ENCODE measurements around the gene PEX16. TPM values are rescaled to one million over a fixed set of nuclear protein-coding genes. Genes with fewer than 3 reads are reported as not detected.

Gene PEX16
- total RNA-seq, 1 donor from 2014 or later = 37.0 TPM

- no peak for ATAC-seq
- DNase-seq (ENCODE audit: low spot score) = no peak
Measured at GRCh38 chr11:45931739-45932138, 14.1 kb upstream of the PEX16 start.

- DNase-seq (ENCODE audit: low spot score) (no peak), ATAC-seq (no peak)
Measured at GRCh38 chr11:45930951-45931570, 13.4 kb upstream of the PEX16 start.

- no peak for ATAC-seq
- peak; percentile 44 for DNase-seq (ENCODE audit: low spot score)
Measured at GRCh38 chr11:45930031-45930794, 12.5 kb upstream of the PEX16 start.

GRCh38 chr11:45929486-45930030 lies 11.9 kb upstream of the PEX16 start:
- DNase-seq (ENCODE audit: low spot score) = no peak
- ATAC-seq = no peak

GRCh38 chr11:45928535-45929215 lies 11.0 kb upstream of the PEX16 start:
- DNase-seq (ENCODE audit: low spot score) (peak; percentile 43), ATAC-seq (no peak)

GRCh38 chr11:45927684-45928413 lies 10.2 kb upstream of the PEX16 start:
- ATAC-seq (no peak), DNase-seq (ENCODE audit: low spot score) (no peak)

GRCh38 chr11:45927332-45927683 lies 9.6 kb upstream of the PEX16 start:
- DNase-seq (ENCODE audit: low spot score) (no peak), ATAC-seq (no peak)

- ATAC-seq (no peak), DNase-seq (ENCODE audit: low spot score) (no peak)
Measured at GRCh38 chr11:45926536-45927331, 9.1 kb upstream of the PEX16 start.

- DNase-seq (ENCODE audit: low spot score) (no peak), ATAC-seq (no peak)
Measured at GRCh38 chr11:45926001-45926401, 8.3 kb upstream of the PEX16 start.

GRCh38 chr11:45925550-45925949 lies 7.9 kb upstream of the PEX16 start:
- no peak for DNase-seq (ENCODE audit: low spot score)
- ATAC-seq = no peak

GRCh38 chr11:45924927-45925326 lies 7.2 kb upstream of the PEX16 start:
- ATAC-seq (no peak), DNase-seq (ENCODE audit: low spot score) (no peak)

- DNase-seq (ENCODE audit: low spot score) (no peak), ATAC-seq (no peak)
Measured at GRCh38 chr11:45924036-45924915, 6.6 kb upstream of the PEX16 start.

GRCh38 chr11:45922425-45923082 lies 4.9 kb upstream of the PEX16 start, which contains the start of gene LARGE2:
Gene LARGE2, plus strand, starts transcription at chr11:45922656. Its CDS starts 227 bp downstream, at chr11:45922883.
- DNase-seq (ENCODE audit: low spot score) = no peak
- ATAC-seq = peak; percentile 59

GRCh38 chr11:45921561-45922424 lies 4.1 kb upstream of the PEX16 start:
- ATAC-seq = peak; percentile 53
- DNase-seq (ENCODE audit: low spot score) = peak; percentile 69

GRCh38 chr11:45920531-45921477 lies 3.1 kb upstream of the PEX16 start:
- no peak for ATAC-seq
- no peak for DNase-seq (ENCODE audit: low spot score)

- DNase-seq (ENCODE audit: low spot score) (no peak), ATAC-seq (no peak)
Measured at GRCh38 chr11:45919806-45920530, 2.3 kb upstream of the PEX16 start.
